Skeletal muscle satellite cell (primary cell): Measurements from ENCODE around the gene TSEN15.
A peak's percentile ranks its signal among the peaks of the same experiment; 100 is the strongest.

ENCODE experiments used
- H3K27me3 ChIP-seq: 2 replicates; pipeline ENCODE4 v1.7.0; 2013; ENCODE audit warnings: low read length; ENCODE audit not compliant: control insufficient read depth, insufficient read depth
- H3K36me3 ChIP-seq: 2 replicates; pipeline ENCODE4 v1.7.0; 2013; ENCODE audit warnings: mild to moderate bottlenecking, control low read depth, low read length; ENCODE audit not compliant: insufficient read depth
- H3K4me1 ChIP-seq: 2 replicates; pipeline ENCODE4 v1.7.0; 2013; ENCODE audit warnings: low read length; ENCODE audit not compliant: control insufficient read depth, insufficient read depth
- H3K4me2 ChIP-seq: 2 replicates; pipeline ENCODE4 v1.7.0; 2013; ENCODE audit warnings: mild to moderate bottlenecking, low read length
- H3K4me3 ChIP-seq: 2 replicates; pipeline ENCODE4 v1.7.0; 2013; ENCODE audit warnings: low read length
- H3K9ac ChIP-seq: 2 replicates; pipeline ENCODE4 v1.7.0; 2013; ENCODE audit warnings: mild to moderate bottlenecking, low read depth, low read length, moderate library complexity
- H3K9me3 ChIP-seq: replicated peaks from 2 replicates; pipeline ENCODE4 v1.7.0; 2013; ENCODE audit warnings: mild to moderate bottlenecking, control low read depth, low read length

The TSEN15 gene

GRCh38 chr1:184113251-184113650, 61.7 kb downstream of the TSEN15 start:
- no peaks in the 10 kb centered on the region for H3K36me3 ChIP-seq

GRCh38 chr1:184114818-184115398, 63.4 kb downstream of the TSEN15 start:
- H3K9me3 ChIP-seq: no peaks in the 10 kb centered on the region
- no peak overlapping the region for H3K4me3 ChIP-seq
- no peaks in the 10 kb centered on the region for H3K36me3 ChIP-seq
- no peak overlapping the region for H3K9ac ChIP-seq
- peaks cover 11% of the 10 kb centered on the region for H3K4me1 ChIP-seq
- no peak overlapping the region for H3K4me2 ChIP-seq
- no peaks in the 10 kb centered on the region for H3K27me3 ChIP-seq

More at GRCh38 chr1:184113251-184113650, 61.7 kb downstream of the TSEN15 start:
- Histone ChIP-seq H3K27me3 (no peaks in the 10 kb centered on the region), H3K4me1 (peaks cover 8% of the 10 kb centered on the region), H3K9ac (no peak overlapping the region), H3K4me2 (no peak overlapping the region), H3K9me3 (no peaks in the 10 kb centered on the region), H3K4me3 (no peak overlapping the region)

DNA sequence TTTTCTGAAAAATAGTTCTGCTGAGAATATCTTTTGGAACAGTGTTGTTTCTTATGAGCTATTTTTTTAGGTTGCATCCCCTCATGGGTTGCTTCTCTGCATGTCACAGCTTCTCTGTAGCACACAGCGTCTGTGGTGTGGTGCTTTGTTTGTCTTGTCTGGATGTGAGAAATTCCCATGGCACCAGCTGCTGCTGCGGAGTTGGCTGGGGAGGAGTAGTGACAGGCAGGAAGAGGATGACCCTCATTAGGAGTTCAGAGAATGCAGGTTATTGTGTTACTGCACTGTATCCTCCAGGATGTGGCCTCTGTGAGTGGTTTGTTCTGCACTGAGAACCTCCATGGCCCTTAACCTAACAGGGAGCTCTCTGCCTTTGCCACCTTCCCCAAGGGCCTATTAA, 64.8 kb downstream of the TSEN15 start:
- Histone ChIP-seq H3K36me3 (no peaks in the 10 kb centered on the region), H3K4me3 (no peak overlapping the region), H3K4me1 (peaks cover 11% of the 10 kb centered on the region), H3K4me2 (no peak overlapping the region), H3K9ac (no peak overlapping the region), H3K9me3 (no peaks in the 10 kb centered on the region), H3K27me3 (no peaks in the 10 kb centered on the region)

GRCh38 chr1:184118046-184118445, 66.5 kb downstream of the TSEN15 start:
- H3K4me2 ChIP-seq: peak overlapping the region; percentile 8
- H3K4me1 ChIP-seq: peaks cover 11% of the 10 kb centered on the region
- no peaks in the 10 kb centered on the region for H3K36me3 ChIP-seq
- H3K27me3 ChIP-seq: no peaks in the 10 kb centered on the region
- no peak overlapping the region for H3K9ac ChIP-seq
- no peaks in the 10 kb centered on the region for H3K9me3 ChIP-seq
- no peak overlapping the region for H3K4me3 ChIP-seq
